Sigmoid colon (tissue), 7 donors: ENCODE measurements around the gene NLGN4Y. TPM values are rescaled to one million over a fixed set of nuclear protein-coding genes. Genes with fewer than 3 reads are reported as not detected.

Experiments
- DNase-seq: peaks from one replicate; pipeline ENCODE4 v3.0.0-alpha.2; 2019
- H3K27ac ChIP-seq, 4 donors: fragments of 200-600 bp; sonication (generic); one replicate each; pipeline ENCODE4 v1.5.1; 2016 to 2019; ENCODE audit warnings: mild to moderate bottlenecking in 1 of 4
- H3K27me3 ChIP-seq, 3 donors: fragments of 200-600 bp; sonication (generic); one replicate each; pipeline ENCODE4 v1.5.1; 2019; ENCODE audit warnings: mild to moderate bottlenecking in 1 of 3
- H3K36me3 ChIP-seq, 4 donors: fragments of 200-600 bp; sonication (generic); one replicate each; pipeline ENCODE4 v1.5.1; 2016 to 2019
- H3K4me1 ChIP-seq, 4 donors: fragments of 200-600 bp; sonication (generic); one replicate each; pipeline ENCODE4 v1.5.1; 2017 to 2019
- H3K4me3 ChIP-seq, 4 donors: fragments of 200-600 bp; sonication (generic); one replicate each; pipeline ENCODE4 v1.5.1; 2017 to 2019; ENCODE audit warnings: mild to moderate bottlenecking in 2 of 4, moderate library complexity in 1 of 4
- H3K9me3 ChIP-seq, 4 donors: fragments of 200-600 bp in 3 of 4; sonication (generic) in 3 of 4; one replicate each; pipeline versions ENCODE4 v1.5.1 to v1.6.1; 2013 to 2019
- EP300 ChIP-seq, 4 donors: sonication (generic); formaldehyde crosslinking; IDR thresholded peaks; one replicate each; pipeline ENCODE4 v1.6.1; 2017; ENCODE audit warnings: antibody characterized with exemption in 4 of 4
- POLR2A ChIP-seq, 2 donors: fragments of 450-650 bp; IDR thresholded peaks; one replicate each; pipeline ENCODE4 v1.6.1; 2016; ENCODE audit warnings: antibody characterized with exemption in 2 of 2, mild to moderate bottlenecking in 2 of 2, moderate library complexity in 2 of 2
- POLR2AphosphoS5 ChIP-seq, 4 donors: sonication (generic); formaldehyde crosslinking; IDR thresholded peaks; one replicate each; pipeline ENCODE4 v1.6.1; 2017; ENCODE audit warnings: antibody characterized with exemption in 4 of 4
- WGBS, 2 donors: extraction: QIAGEN DNeasy Blood & Tissue Kit; methylation state at CpG; one replicate each; pipeline ENCODE4 v1.1.7; 2013; 5-methylcytosine and 5-hydroxymethylcytosine counted together
- intact Hi-C: fragments of 100-400 bp; cut with DNase I; formaldehyde crosslinking; loops from one replicate; pipeline ENCODE4 v1.15.1; 2023
- polyA plus RNA-seq, 3 donors: library from polyadenylated mRNA; stranded (reverse); fragments of 200-250 nt; gene quantifications; one replicate each; pipeline ENCODE4 v1.2.3, GENCODE V29; 2013
- total RNA-seq, 4 donors: library from RNA; depleted of rRNA; stranded (reverse); fragments of >200 nt; gene quantifications; one replicate each; pipeline ENCODE4 v1.1.0, GENCODE V29; 2016
- TF ChIP-seq, protein P1 (sequence below), 4 experiments: fragments of 450-650 bp in 3 of 4; fragments of 200-600 bp in 1 of 4; IDR thresholded peaks; one replicate each; pipeline ENCODE4 v1.5.1; 2016 to 2019; ENCODE audit warnings: antibody characterized with exemption in 4 of 4, mild to moderate bottlenecking in 3 of 4, moderate library complexity in 2 of 4
- donor health status: healthy with polysubstance abuse.
- donor health status: Bipolar disorder and iron deficiency.
- donor health status: healthy.

The NLGN4Y gene
- total and polyA plus RNA-seq, 7 donors, result under 0.01 to 46.8 (median 11.0) TPM; not detected in 3

DNA sequence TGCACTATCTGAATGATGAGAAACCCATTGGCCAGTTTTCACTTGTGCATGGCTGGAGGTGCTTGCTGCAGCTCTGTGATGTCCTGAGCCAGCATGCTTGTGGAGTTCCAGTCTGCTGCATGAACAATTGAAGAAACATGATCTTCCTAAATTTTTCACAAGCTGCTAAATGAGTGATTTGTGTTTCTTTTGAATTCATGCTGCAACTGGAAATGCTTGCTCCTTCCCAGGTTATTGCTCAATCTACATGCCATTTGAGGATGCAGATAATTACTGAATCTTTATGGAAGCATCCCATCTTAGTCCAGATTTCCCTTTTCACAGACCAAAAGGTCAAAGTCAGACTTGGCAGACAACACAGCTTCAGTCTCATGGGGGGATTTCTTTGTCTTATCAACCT, 170.2 kb downstream of the NLGN4Y start:
- intact Hi-C loops, result no loop called here
- H3K27ac ChIP-seq, result no peak overlapping the region
- TF ChIP-seq POLR2AphosphoS5 (IDR thresholded peaks at IDR 0.05) (no peak), EP300 (IDR thresholded peaks at IDR 0.05) (no peak), POLR2A (IDR thresholded peaks at IDR 0.05) (no peak)
- TF ChIP-seq, protein P1, sequence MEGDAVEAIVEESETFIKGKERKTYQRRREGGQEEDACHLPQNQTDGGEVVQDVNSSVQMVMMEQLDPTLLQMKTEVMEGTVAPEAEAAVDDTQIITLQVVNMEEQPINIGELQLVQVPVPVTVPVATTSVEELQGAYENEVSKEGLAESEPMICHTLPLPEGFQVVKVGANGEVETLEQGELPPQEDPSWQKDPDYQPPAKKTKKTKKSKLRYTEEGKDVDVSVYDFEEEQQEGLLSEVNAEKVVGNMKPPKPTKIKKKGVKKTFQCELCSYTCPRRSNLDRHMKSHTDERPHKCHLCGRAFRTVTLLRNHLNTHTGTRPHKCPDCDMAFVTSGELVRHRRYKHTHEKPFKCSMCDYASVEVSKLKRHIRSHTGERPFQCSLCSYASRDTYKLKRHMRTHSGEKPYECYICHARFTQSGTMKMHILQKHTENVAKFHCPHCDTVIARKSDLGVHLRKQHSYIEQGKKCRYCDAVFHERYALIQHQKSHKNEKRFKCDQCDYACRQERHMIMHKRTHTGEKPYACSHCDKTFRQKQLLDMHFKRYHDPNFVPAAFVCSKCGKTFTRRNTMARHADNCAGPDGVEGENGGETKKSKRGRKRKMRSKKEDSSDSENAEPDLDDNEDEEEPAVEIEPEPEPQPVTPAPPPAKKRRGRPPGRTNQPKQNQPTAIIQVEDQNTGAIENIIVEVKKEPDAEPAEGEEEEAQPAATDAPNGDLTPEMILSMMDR (IDR thresholded peaks at IDR 0.05), result no peak
- no peak overlapping the region for H3K4me3 ChIP-seq
- no peaks in the 10 kb centered on the region for H3K36me3 ChIP-seq
- H3K9me3 ChIP-seq, result no peaks in the 10 kb centered on the region
- no peak for DNase-seq
- no peaks in the 10 kb centered on the region for H3K4me1 ChIP-seq
- no peaks in the 10 kb centered on the region for H3K27me3 ChIP-seq

DNA sequence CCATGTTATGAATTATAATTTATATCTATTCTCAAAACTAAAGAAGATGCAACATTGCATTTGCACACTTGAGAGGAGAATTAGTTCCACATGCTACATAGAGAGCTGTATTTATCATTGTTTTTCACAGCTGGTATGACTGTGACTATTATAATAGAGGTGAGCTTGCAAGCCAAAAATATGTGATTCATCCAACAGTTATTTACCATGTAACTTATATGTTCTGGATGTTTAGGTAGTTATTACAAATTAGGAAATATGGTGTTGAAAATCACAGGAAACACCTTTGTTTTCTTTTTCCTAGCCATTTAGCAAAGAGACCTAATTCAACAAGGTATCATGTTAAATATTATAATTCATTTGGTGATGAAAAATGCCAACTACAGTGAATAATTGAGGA, 183.8 kb downstream of the NLGN4Y start:
- Histone ChIP-seq H3K9me3 (no peaks in the 10 kb centered on the region), H3K4me1 (no peaks in the 10 kb centered on the region), H3K27me3 (no peaks in the 10 kb centered on the region), H3K36me3 (no peaks in the 10 kb centered on the region), H3K27ac (no peak overlapping the region), H3K4me3 (no peak overlapping the region)
- no peak for TF ChIP-seq POLR2A (IDR thresholded peaks at IDR 0.05)
- TF ChIP-seq, protein P1 (IDR thresholded peaks at IDR 0.05), result no peak
- no peak for TF ChIP-seq EP300 (IDR thresholded peaks at IDR 0.05)
- TF ChIP-seq POLR2AphosphoS5 (IDR thresholded peaks at IDR 0.05), result no peak
- intact Hi-C loops, result no loop called here
- DNase-seq, result no peak

DNA sequence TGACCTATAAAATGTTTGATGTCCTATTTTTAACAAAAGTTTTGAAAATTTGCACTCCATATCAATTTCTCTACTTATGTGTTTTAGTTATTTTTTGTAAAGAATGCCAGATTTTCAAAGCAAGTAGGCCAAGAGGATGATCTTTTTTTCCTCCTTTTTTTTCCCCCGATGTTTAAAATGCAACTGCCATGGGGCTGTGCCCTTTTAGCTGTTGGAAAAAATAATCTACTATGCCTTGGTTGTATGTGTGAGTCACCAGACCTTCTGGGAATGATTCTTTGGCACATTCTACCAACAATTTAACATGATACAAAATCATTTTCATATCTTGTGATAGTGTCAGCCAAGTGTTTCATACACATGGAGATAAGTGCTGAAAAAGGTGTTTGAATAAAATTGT, 217.3 kb downstream of the NLGN4Y start:
- DNase-seq, result no peak
- Histone ChIP-seq H3K9me3 (no peaks in the 10 kb centered on the region), H3K27me3 (no peaks in the 10 kb centered on the region), H3K36me3 (no peaks in the 10 kb centered on the region), H3K4me1 (no peaks in the 10 kb centered on the region), H3K27ac (no peak overlapping the region), H3K4me3 (no peak overlapping the region)
- intact Hi-C loops, result no loop called here
- WGBS, 2 donors, result 65 to 78% methylated on average over 1 of the region's 1 CpG
- no peak for TF ChIP-seq EP300 (IDR thresholded peaks at IDR 0.05)
- no peak for TF ChIP-seq POLR2A (IDR thresholded peaks at IDR 0.05)
- no peak for TF ChIP-seq POLR2AphosphoS5 (IDR thresholded peaks at IDR 0.05)
- TF ChIP-seq, protein P1 (IDR thresholded peaks at IDR 0.05), result no peak

DNA sequence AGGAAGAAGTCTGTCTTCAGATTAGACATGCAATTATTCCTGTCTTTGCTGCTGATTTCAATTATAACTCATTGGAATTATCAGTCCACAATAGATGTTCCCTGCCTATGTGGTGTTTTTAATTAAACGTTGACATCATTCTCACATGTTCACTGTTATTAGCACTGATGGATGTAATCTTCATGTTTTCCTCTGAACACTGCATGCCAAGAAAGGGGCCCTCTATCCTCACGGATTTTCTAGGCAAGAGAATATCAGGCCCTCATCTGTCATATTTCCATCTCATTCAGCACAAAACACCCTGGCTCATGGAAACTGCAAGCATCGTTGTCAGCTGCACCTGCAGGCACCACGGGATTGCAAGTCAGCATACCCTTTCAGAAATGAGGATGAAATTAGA, 224.0 kb downstream of the NLGN4Y start:
- H3K4me1 ChIP-seq, result no peaks in the 10 kb centered on the region
- no peaks in the 10 kb centered on the region for H3K36me3 ChIP-seq
- DNase-seq, result no peak
- intact Hi-C loops, result no loop called here
- no peaks in the 10 kb centered on the region for H3K27me3 ChIP-seq
- H3K4me3 ChIP-seq, result no peak overlapping the region
- H3K27ac ChIP-seq, result no peak overlapping the region
- H3K9me3 ChIP-seq, result no peaks in the 10 kb centered on the region
- 80 to 83% methylated on average over 4 of the region's 4 CpGs for WGBS, 2 donors
- TF ChIP-seq, protein P1 (IDR thresholded peaks at IDR 0.05), result no peak
- TF ChIP-seq EP300 (IDR thresholded peaks at IDR 0.05) (no peak), POLR2AphosphoS5 (IDR thresholded peaks at IDR 0.05) (no peak), POLR2A (IDR thresholded peaks at IDR 0.05) (no peak)

DNA sequence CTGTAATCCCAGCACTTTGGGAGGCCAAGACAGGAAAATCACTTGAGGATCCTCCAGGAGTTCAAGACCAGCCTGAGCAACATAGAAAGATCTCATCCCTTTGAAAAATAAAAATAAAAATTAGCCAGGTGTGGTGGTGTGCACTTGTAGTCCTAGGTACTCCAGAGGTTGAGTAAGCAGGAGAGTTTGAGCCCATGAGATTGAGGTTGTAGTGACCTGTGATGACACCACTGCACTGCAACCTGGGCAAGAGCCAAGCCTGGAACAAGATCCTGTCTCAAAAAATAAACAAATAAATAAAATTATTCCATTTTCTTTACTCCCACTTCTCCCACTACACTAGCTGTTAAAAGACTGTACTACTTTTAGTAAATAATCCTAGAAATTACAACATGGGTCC, 231.2 kb downstream of the NLGN4Y start:
- Histone ChIP-seq H3K4me1 (no peaks in the 10 kb centered on the region), H3K9me3 (no peaks in the 10 kb centered on the region), H3K27ac (no peak overlapping the region), H3K36me3 (no peaks in the 10 kb centered on the region), H3K27me3 (no peaks in the 10 kb centered on the region), H3K4me3 (no peak overlapping the region)
- DNase-seq, result no peak
- no peak for TF ChIP-seq POLR2AphosphoS5 (IDR thresholded peaks at IDR 0.05)
- no peak for TF ChIP-seq POLR2A (IDR thresholded peaks at IDR 0.05)
- TF ChIP-seq, protein P1 (IDR thresholded peaks at IDR 0.05), result no peak
- no peak for TF ChIP-seq EP300 (IDR thresholded peaks at IDR 0.05)
- intact Hi-C loops, result no loop called here
